Activated CD8-positive, alpha-beta memory T cell treated with anti-CD3 and anti-CD28 coated beads, Interleukin-2, amount 50 U/mL, for 24 hours (primary cell): ENCODE results near the gene TSC22D3.
"Not testable (repeated sequence)": the region's sequence is repeated elsewhere in the genome, so short reads cannot be mapped to it uniquely, and the experiment has no call there.

ENCODE experiments used
- DNase-seq: peaks from one replicate; pipeline ENCODE4 v3.0.0-alpha.2; 2020; ENCODE audit errors: extremely low read depth

Gene TSC22D3

GRCh38 chrX:107775734-107776511, at the start of gene TSC22D3:
Gene TSC22D3 (minus strand): TSS chrX:107775787. CDS start chrX:107775419, 368 bp downstream.
- no peak for DNase-seq

GRCh38 chrX:107823456-107823855, 47.9 kb upstream of the TSC22D3 start:
- no peak for DNase-seq

GRCh38 chrX:107823042-107823441, 47.5 kb upstream of the TSC22D3 start:
- DNase-seq = no peak

- DNase-seq = no peak
Observed at GRCh38 chrX:107818900-107819521, 43.4 kb upstream of the TSC22D3 start.

- not testable (repeated sequence) for DNase-seq
Observed at GRCh38 chrX:107810053-107810452, 34.5 kb upstream of the TSC22D3 start.

GRCh38 chrX:107805179-107805578, 29.6 kb upstream of the TSC22D3 start:
- DNase-seq = no peak

GRCh38 chrX:107804427-107804826, 28.8 kb upstream of the TSC22D3 start:
- DNase-seq = no peak

GRCh38 chrX:107787827-107788226, 12.2 kb upstream of the TSC22D3 start:
- DNase-seq = no peak

GRCh38 chrX:107780525-107780924, 4.9 kb upstream of the TSC22D3 start:
- no peak for DNase-seq

- DNase-seq = no peak
Observed at GRCh38 chrX:107777536-107777832, 1.9 kb upstream of the TSC22D3 start, which contains the start of gene NCBP2L. Gene NCBP2L (plus strand): TSS chrX:107777733. CDS start chrX:107794221, 16,488 bp downstream.

- peak; percentile 41 for DNase-seq
Observed at GRCh38 chrX:107776649-107777535, 1.3 kb upstream of the TSC22D3 start.

GRCh38 chrX:107775000-107775733, 420 bp downstream of the TSC22D3 start:
- no peak for DNase-seq

- no peak for DNase-seq
Observed at GRCh38 chrX:107773906-107774435, 1.6 kb downstream of the TSC22D3 start.

GRCh38 chrX:107773206-107773605, 2.4 kb downstream of the TSC22D3 start:
- no peak for DNase-seq

GRCh38 chrX:107769581-107770317, 5.8 kb downstream of the TSC22D3 start:
- no peak for DNase-seq

GRCh38 chrX:107768051-107768450, 7.5 kb downstream of the TSC22D3 start:
- DNase-seq = no peak

GRCh38 chrX:107766470-107767150, 9.0 kb downstream of the TSC22D3 start:
- no peak for DNase-seq

- DNase-seq = no peak
Observed at GRCh38 chrX:107764845-107765608, 10.6 kb downstream of the TSC22D3 start.

GRCh38 chrX:107763647-107764046, 11.9 kb downstream of the TSC22D3 start:
- no peak for DNase-seq
